ENCODE measurements around the gene PDZD7.

- no peak for TF ChIP-seq CTCF (IDR thresholded peaks at IDR 0.05)
- TF ChIP-seq POLR2AphosphoS5 (IDR thresholded peaks at IDR 0.05; ENCODE audit: low read depth, low read length), result no peak
- TF ChIP-seq TCF7L2 (IDR thresholded peaks at IDR 0.05; ENCODE audit: low read depth, low read length), result no peak
- TF ChIP-seq SIN3A (IDR thresholded peaks at IDR 0.05; ENCODE audit: borderline replicate concordance, insufficient read depth, low read depth, low read length), result no peak
Measured at GRCh38 chr10:101072923-101073322, 42.0 kb upstream of the PDZD7 start.
